ENCODE data around the gene BEND2.
"Not testable (repeated sequence)": the region's sequence is repeated elsewhere in the genome, so short reads cannot be mapped to it uniquely, and the experiment has no call there.

The BEND2 gene

GRCh38 chrX:18220786-18221185 lies at the start of gene BEND2:
BEND2 (minus strand) TSS chrX:18220886; CDS start chrX:18220750, 136 bp downstream.
- no peak for DNase-seq

GRCh38 chrX:18255059-18255458 lies 34.4 kb upstream of the BEND2 start:
- no peak for DNase-seq

- no peak for DNase-seq
Observed at GRCh38 chrX:18252644-18253359, 32.1 kb upstream of the BEND2 start.

GRCh38 chrX:18229646-18230045 lies 9.0 kb upstream of the BEND2 start:
- not testable (repeated sequence) for DNase-seq

- DNase-seq: no peak
Observed at GRCh38 chrX:18228069-18228468, 7.4 kb upstream of the BEND2 start.

- no peak for DNase-seq
Observed at GRCh38 chrX:18227458-18227857, 6.8 kb upstream of the BEND2 start.

GRCh38 chrX:18210470-18210869 lies 10.2 kb downstream of the BEND2 start:
- peak; percentile 0 for DNase-seq

GRCh38 chrX:18206657-18207056 lies 14.0 kb downstream of the BEND2 start:
- DNase-seq: no peak

- DNase-seq: no peak
Observed at GRCh38 chrX:18203631-18204030, 17.1 kb downstream of the BEND2 start.

GRCh38 chrX:18194688-18195087 lies 26.0 kb downstream of the BEND2 start:
- DNase-seq: peak; percentile 12

- no peak for DNase-seq
Observed at GRCh38 chrX:18179446-18179845, 41.2 kb downstream of the BEND2 start.

- DNase-seq: no peak
Observed at GRCh38 chrX:18174971-18175370, 45.7 kb downstream of the BEND2 start.

- no peak for DNase-seq
Observed at GRCh38 chrX:18174209-18174608, 46.5 kb downstream of the BEND2 start.

- DNase-seq: peak; percentile 16
Observed at GRCh38 chrX:18173494-18174180, 47.0 kb downstream of the BEND2 start.

- DNase-seq: no peak
Observed at GRCh38 chrX:18172970-18173369, 47.7 kb downstream of the BEND2 start.

- DNase-seq: no peak
Observed at GRCh38 chrX:18170910-18171309, 49.8 kb downstream of the BEND2 start.

GRCh38 chrX:18166068-18166467 lies 54.6 kb downstream of the BEND2 start:
- DNase-seq: no peak

- DNase-seq: no peak
Observed at GRCh38 chrX:18160369-18160768, 60.3 kb downstream of the BEND2 start.

GRCh38 chrX:18158963-18159362 lies 61.7 kb downstream of the BEND2 start:
- DNase-seq: no peak

- DNase-seq: no peak
Observed at GRCh38 chrX:18151649-18152048, 69.0 kb downstream of the BEND2 start.

- DNase-seq: no peak
Observed at GRCh38 chrX:18151157-18151556, 69.5 kb downstream of the BEND2 start.

- DNase-seq: no peak
Observed at GRCh38 chrX:18149454-18149853, 71.2 kb downstream of the BEND2 start.

- DNase-seq: no peak
Observed at GRCh38 chrX:18146954-18147353, 73.7 kb downstream of the BEND2 start.

GRCh38 chrX:18146009-18146408 lies 74.7 kb downstream of the BEND2 start:
- no peak for DNase-seq

- no peak for DNase-seq
Observed at GRCh38 chrX:18136816-18137215, 83.9 kb downstream of the BEND2 start.

Measured in DMS153 (cell line).